HCT116 (cell line): Measurements from ENCODE around the gene MOCS1. TPM values are rescaled to one million over a fixed set of nuclear protein-coding genes. Genes with fewer than 3 reads are reported as not detected.

Experiments used
- ATAC-seq: fragments of 200-7000 bp; cut with Tn5 transposase; 2 replicates; pipeline ENCODE4 v1.9.1; 2020; ENCODE audit warnings: mild to moderate bottlenecking, moderate library complexity
- BruUV-seq: library from RNA; stranded (reverse); fragments of 400-500 nt; replicated peaks from 2 replicates; lab custom pipeline; 2021; lab: Mats Ljungman, UMichigan
- CTCF ChIA-PET: fragments of 300-600 bp; sonication (Branson Sonifier 250); formaldehyde crosslinking; loops from one replicate; lab custom pipeline; 2021; ENCODE audit warnings: antibody characterized with exemption; lab: Charles Lee
- POLR2A ChIA-PET: fragments of 300-600, 350-600 bp; sonication (Branson Sonifier 250); formaldehyde crosslinking; loops from one replicate; lab custom pipeline; 2021; ENCODE audit warnings: antibody characterized with exemption; lab: Charles Lee
- RAD21 ChIA-PET, 2 experiments: fragments of 300-600 bp; sonication (Branson Sonifier 250); formaldehyde crosslinking; loops; one replicate each; lab custom pipeline; 2023; ENCODE audit warnings: low total read pairs in 2 of 2; ENCODE audit not compliant: uncharacterized antibody in 2 of 2, unreplicated experiment in 2 of 2, low non-redundant PET in 1 of 2; lab: Charles Lee
- DNase-seq: peaks from one replicate; pipeline ENCODE4 v3.0.0-alpha.2; 2010; ENCODE audit warnings: low read depth, low spot score
- H2AFZ ChIP-seq: fragments of 200-600 bp; shearing (Covaris generic), sonication (generic); 2 replicates; pipeline ENCODE4 v1.6.1; 2017; ENCODE audit warnings: low read depth, mixed run types, mixed read lengths, antibody characterized with exemption, low read length; ENCODE audit not compliant: poor library complexity, severe bottlenecking
- H3K27ac ChIP-seq: 2 replicates; pipeline ENCODE4 v1.5.1; 2012; ENCODE audit warnings: low read depth, low read length
- H3K27me3 ChIP-seq: fragments of 200-600 bp; sonication (generic); 2 replicates; pipeline ENCODE4 v1.6.1; 2016; ENCODE audit warnings: mixed run types, low read length, mixed read lengths; ENCODE audit not compliant: insufficient read depth
- H3K36me3 ChIP-seq, 2 experiments: fragments of 200-500 bp in 1 of 2; fragments of 200-600 bp in 1 of 2; sonication (Bioruptor generic) in 1 of 2; sonication (generic) in 1 of 2; 2 replicates each; pipeline versions ENCODE4 v1.5.1 to v1.6.1; 2014 to 2016; ENCODE audit warnings: low read length in 2 of 2, inconsistent platforms in 1 of 2, mixed read lengths in 1 of 2, mixed run types in 1 of 2; ENCODE audit not compliant: insufficient read depth in 2 of 2, control insufficient read depth in 1 of 2
- H3K4me1 ChIP-seq, 2 experiments: fragments of 200-600 bp in 1 of 2; sonication (generic) in 1 of 2; 2 replicates each; pipeline versions ENCODE4 v1.5.1 to v1.6.1; 2012 to 2017; ENCODE audit warnings: low read length in 2 of 2, inconsistent platforms in 1 of 2, mild to moderate bottlenecking in 1 of 2, mixed read lengths in 1 of 2, mixed run types in 1 of 2, moderate library complexity in 1 of 2; ENCODE audit not compliant: insufficient read depth in 2 of 2, control insufficient read depth in 1 of 2
- H3K4me2 ChIP-seq: fragments of 200-600 bp; sonication (generic); 2 replicates; pipeline ENCODE4 v1.6.1; 2017; ENCODE audit warnings: mixed run types, low read length, mixed read lengths
- H3K4me3 ChIP-seq, 2 experiments: fragments of 200-600 bp in 1 of 2; sonication (generic) in 1 of 2; replicated peaks in 1 of 2; 2 replicates each; pipeline ENCODE4 v1.5.1; 2011 to 2016; ENCODE audit warnings: low read length in 2 of 2, control low read depth in 1 of 2, low read depth in 1 of 2, mild to moderate bottlenecking in 1 of 2, mixed read lengths in 1 of 2, mixed run types in 1 of 2
- H3K79me2 ChIP-seq: fragments of 200-600 bp; sonication (generic); 2 replicates; pipeline ENCODE4 v1.6.1; 2017; ENCODE audit warnings: mild to moderate bottlenecking, mixed run types, low read length, moderate library complexity, mixed read lengths; ENCODE audit not compliant: insufficient read depth
- H3K9ac ChIP-seq: fragments of 200-600 bp; sonication (generic); 2 replicates; pipeline ENCODE4 v1.6.1; 2016; ENCODE audit warnings: low read length, mixed read lengths
- H3K9me2 ChIP-seq: fragments of 200-600 bp; sonication (generic), shearing (Covaris generic); 2 replicates; pipeline ENCODE4 v1.6.1; 2017; ENCODE audit warnings: mixed run types, mild to moderate bottlenecking, moderate library complexity; ENCODE audit not compliant: insufficient read depth
- H3K9me3 ChIP-seq, 2 experiments: fragments of 200-500 bp in 1 of 2; fragments of 200-600 bp in 1 of 2; sonication (Bioruptor generic) in 1 of 2; sonication (generic) in 1 of 2; 2 replicates each; pipeline ENCODE4 v1.6.1; 2014 to 2017; ENCODE audit warnings: low read length in 2 of 2, mixed read lengths in 2 of 2, inconsistent platforms in 1 of 2, low read depth in 1 of 2, mild to moderate bottlenecking in 1 of 2, mixed run types in 1 of 2, moderate library complexity in 1 of 2; ENCODE audit not compliant: control insufficient read depth in 1 of 2, insufficient read depth in 1 of 2
- H4K20me1 ChIP-seq: fragments of 200-600 bp; sonication (generic), shearing (Covaris generic); 2 replicates; pipeline ENCODE4 v1.6.1; 2017; ENCODE audit warnings: mixed run types, mild to moderate bottlenecking, moderate library complexity; ENCODE audit not compliant: insufficient read depth
- CBX3 ChIP-seq: IDR thresholded peaks from 2 replicates; pipeline ENCODE4 v1.6.1; 2012; ENCODE audit warnings: low read depth
- CEBPB ChIP-seq: IDR thresholded peaks from 2 replicates; pipeline ENCODE4 v1.6.1; 2012; ENCODE audit warnings: low read depth
- ELF1 ChIP-seq: IDR thresholded peaks from 2 replicates; pipeline ENCODE4 v1.6.1; 2012; ENCODE audit warnings: low read depth, borderline replicate concordance
- EZH2 ChIP-seq: fragments of 200-600 bp; sonication (generic); IDR thresholded peaks from 2 replicates; pipeline ENCODE4 v1.6.1; 2017; ENCODE audit warnings: antibody characterized with exemption, mixed run types
- EZH2phosphoT487 ChIP-seq: fragments of 200-600 bp; IDR thresholded peaks from 2 replicates; pipeline ENCODE4 v1.6.1; 2018; ENCODE audit warnings: antibody characterized with exemption, borderline replicate concordance
- JUND ChIP-seq: IDR thresholded peaks from 2 replicates; pipeline ENCODE4 v1.6.1; 2012
- POLR2A ChIP-seq: IDR thresholded peaks from 2 replicates; pipeline ENCODE4 v1.7.0; 2011; ENCODE audit warnings: borderline replicate concordance; ENCODE audit not compliant: insufficient read depth, insufficient read length; ENCODE audit errors: extremely low read depth
- POLR2AphosphoS5 ChIP-seq: IDR thresholded peaks from 2 replicates; pipeline ENCODE4 v1.6.1; 2011; ENCODE audit warnings: mild to moderate bottlenecking, low read depth, low read length, moderate library complexity
- TCF7L2 ChIP-seq: IDR thresholded peaks from 2 replicates; pipeline ENCODE4 v1.7.0; 2011; ENCODE audit warnings: borderline replicate concordance, inconsistent platforms; ENCODE audit not compliant: insufficient read depth, insufficient read length; ENCODE audit errors: extremely low read depth
- YY1 ChIP-seq: IDR thresholded peaks from 2 replicates; pipeline ENCODE4 v1.6.1; 2011; ENCODE audit warnings: low read length, low read depth, moderate library complexity, mild to moderate bottlenecking; ENCODE audit not compliant: insufficient replicate concordance; ENCODE audit errors: extremely low read depth
- ZNF274 ChIP-seq: fragments of 200-500 bp; sonication (Bioruptor generic); IDR thresholded peaks from 2 replicates; pipeline ENCODE4 v1.6.1; 2014; ENCODE audit warnings: mild to moderate bottlenecking, low read depth, low read length, inconsistent platforms
- intact Hi-C: fragments of 100-400 bp; cut with micrococcal nuclease; formaldehyde crosslinking; loops from 2 replicates; pipeline ENCODE4 v1.10.0; 2022
- total RNA-seq: library from RNA; stranded (reverse); gene quantifications from one replicate; pipeline ENCODE4 v1.2.1, GENCODE V29; 2021; ENCODE audit not compliant: unreplicated experiment

The MOCS1 gene
- total RNA-seq, 1 experiment from 2014 or later, result 9.3 TPM

DNA sequence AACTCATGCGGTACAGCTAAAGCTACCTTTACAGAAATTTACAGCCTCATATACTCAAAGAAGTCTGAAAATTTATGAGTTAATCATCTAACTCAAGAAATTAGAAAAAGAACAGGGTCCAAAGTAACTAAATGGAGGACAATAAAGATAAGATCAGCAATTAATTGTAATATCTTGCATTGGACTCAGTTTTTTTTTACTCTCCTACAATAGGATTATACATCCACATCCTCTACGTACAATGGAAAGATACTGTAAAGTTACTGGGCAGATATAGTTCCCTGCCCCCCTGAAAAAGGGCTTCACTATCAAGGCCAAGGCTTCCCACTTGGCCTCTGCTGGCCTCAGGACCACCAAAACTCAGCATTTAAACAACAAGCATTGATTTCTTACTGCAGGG lies 31.5 kb upstream of the MOCS1 start:
- intact Hi-C loops, result no loop called here

DNA sequence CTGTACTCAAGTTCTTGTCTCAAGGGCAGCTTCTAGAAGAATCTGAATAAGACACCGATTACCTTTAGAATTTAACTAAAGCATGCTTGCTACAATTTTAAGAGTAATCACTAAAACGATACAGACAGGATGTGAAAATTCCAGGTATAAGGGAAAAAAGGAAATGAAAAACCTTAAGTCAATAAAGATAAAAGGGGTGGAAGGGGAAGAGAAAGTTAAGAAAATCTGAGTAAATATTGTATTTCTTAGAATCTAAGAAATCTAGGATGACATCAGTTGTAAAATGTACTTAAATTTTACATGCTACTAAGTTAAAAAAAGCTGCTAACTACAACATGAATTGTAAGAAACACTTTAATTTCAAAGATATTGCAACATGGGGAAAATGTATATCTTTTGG lies 30.3 kb upstream of the MOCS1 start:
- ATAC-seq (no peak), DNase-seq (no peak)
- TF ChIP-seq JUND, result no peak
- TF ChIP-seq POLR2AphosphoS5, result no peak
- no peak for TF ChIP-seq ZNF274
- TF ChIP-seq CEBPB, result no peak
- H3K79me2 ChIP-seq, result no peaks in the 10 kb centered on the region
- H4K20me1 ChIP-seq, result no peaks in the 10 kb centered on the region
- RAD21 ChIA-PET, result no interaction called here
- no peak overlapping the region for H3K27ac ChIP-seq
- intact Hi-C loops, result no loop called here
- CTCF ChIA-PET, result no interaction called here
- no peaks in the 10 kb centered on the region for H3K4me1 ChIP-seq
- POLR2A ChIA-PET, result no interaction called here
- no peak overlapping the region for H3K4me2 ChIP-seq
- BruUV-seq, result no TSS peak
- H2AFZ ChIP-seq, result no peak overlapping the region
- H3K9me2 ChIP-seq, result no peaks in the 10 kb centered on the region
- peaks cover 40% of the 10 kb centered on the region for H3K27me3 ChIP-seq
- no peaks in the 10 kb centered on the region for H3K9me3 ChIP-seq
- H3K9ac ChIP-seq, result no peak overlapping the region
- no peaks in the 10 kb centered on the region for H3K36me3 ChIP-seq
- H3K4me3 ChIP-seq, result no peak overlapping the region

More for the DNA sequence above, 31.5 kb upstream of the MOCS1 start:
- Histone ChIP-seq H3K9me2 (no peaks in the 10 kb centered on the region), H3K9ac (no peak overlapping the region), H3K27ac (no peak overlapping the region), H4K20me1 (no peaks in the 10 kb centered on the region), H3K4me2 (no peak overlapping the region), H3K9me3 (no peaks in the 10 kb centered on the region), H3K79me2 (no peaks in the 10 kb centered on the region), H3K27me3 (peaks cover 49% of the 10 kb centered on the region), H2AFZ (no peak overlapping the region), H3K4me1 (no peaks in the 10 kb centered on the region), H3K4me3 (no peak overlapping the region), H3K36me3 (no peaks in the 10 kb centered on the region)
- no TSS peak for BruUV-seq
- DNase-seq, result no peak
- TF ChIP-seq CEBPB, result no peak
- ATAC-seq, result no peak
- CTCF ChIA-PET, result no interaction called here
- POLR2A ChIA-PET, result no interaction called here
- RAD21 ChIA-PET, result no interaction called here

DNA sequence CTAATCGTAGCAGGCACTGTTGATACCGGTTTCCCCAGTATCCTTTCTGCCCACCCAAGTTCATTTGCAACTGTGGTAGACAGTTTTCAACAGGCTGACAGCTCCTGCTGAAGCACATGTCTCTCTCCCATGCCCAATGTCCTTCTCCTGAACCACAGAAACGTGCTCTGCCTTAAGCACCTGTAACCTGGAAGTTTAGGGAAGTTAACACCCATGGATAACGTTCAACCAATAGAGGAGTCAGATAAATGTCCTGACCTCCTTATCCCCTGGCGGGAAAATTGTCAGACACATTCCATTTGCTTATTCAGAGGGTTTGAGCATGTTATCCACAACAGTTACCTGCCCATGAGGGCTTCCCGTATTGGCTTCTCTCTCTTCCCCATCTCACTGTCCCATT lies 29.8 kb upstream of the MOCS1 start:
- H4K20me1 ChIP-seq, result no peaks in the 10 kb centered on the region
- H3K4me2 ChIP-seq, result no peak overlapping the region
- H3K9me2 ChIP-seq, result no peaks in the 10 kb centered on the region
- peaks cover 41% of the 10 kb centered on the region for H3K27me3 ChIP-seq
- intact Hi-C loops, result no loop called here
- ATAC-seq (no peak), DNase-seq (no peak)
- no TSS peak for BruUV-seq
- H3K4me1 ChIP-seq, result no peaks in the 10 kb centered on the region
- ChIA-PET CTCF (no interaction called here), RAD21 (no interaction called here), POLR2A (no interaction called here)
- no peaks in the 10 kb centered on the region for H3K36me3 ChIP-seq
- TF ChIP-seq EZH2 (no peak), CBX3 (no peak), ZNF274 (no peak), JUND (no peak), YY1 (no peak), TCF7L2 (no peak), ELF1 (no peak), EZH2phosphoT487 (no peak), POLR2A (no peak)
- no peak overlapping the region for H3K4me3 ChIP-seq
- H3K9ac ChIP-seq, result no peak overlapping the region
- no peaks in the 10 kb centered on the region for H3K9me3 ChIP-seq
- H3K27ac ChIP-seq, result no peak overlapping the region
- H2AFZ ChIP-seq, result no peak overlapping the region
- H3K79me2 ChIP-seq, result no peaks in the 10 kb centered on the region
